T-helper 17 cell (primary cell): ENCODE data around the gene C3orf80. TPM values are rescaled to one million over a fixed set of nuclear protein-coding genes. Genes with fewer than 3 reads are reported as not detected.
"Not testable (repeated sequence)": the region's sequence is repeated elsewhere in the genome, so short reads cannot be mapped to it uniquely, and the experiment has no call there.

Source experiments
- ATAC-seq: fragments of 150-1000 bp; cut with Tn5 transposase; 2 replicates; pipeline ENCODE4 v1.10.0; 2021; ENCODE audit warnings: mild to moderate bottlenecking, moderate library complexity
- DNase-seq, 3 donors: peaks; one replicate each; pipeline versions ENCODE4 v3.0.0 to v3.0.0-alpha.2; 2020 to 2021
- H3K9me3 ChIP-seq: one replicate; pipeline ENCODE4 v1.7.0; 2013; ENCODE audit warnings: low read length, mild to moderate bottlenecking; ENCODE audit not compliant: control insufficient read depth, poor library complexity, severe bottlenecking
- H3K27ac Mint-ChIP-seq: one replicate; pipeline ENCODE4 v1.8.0; 2022; ENCODE audit warnings: mild to moderate bottlenecking, moderate library complexity, mixed read lengths
- H3K27me3 Mint-ChIP-seq: one replicate; pipeline ENCODE4 v1.8.0; 2022; ENCODE audit warnings: mixed read lengths
- H3K36me3 Mint-ChIP-seq: one replicate; pipeline ENCODE4 v1.8.0; 2022; ENCODE audit warnings: low read depth, mixed read lengths
- H3K4me1 Mint-ChIP-seq: one replicate; pipeline ENCODE4 v1.8.0; 2022; ENCODE audit warnings: mild to moderate bottlenecking, mixed read lengths
- H3K4me3 Mint-ChIP-seq: one replicate; pipeline ENCODE4 v1.8.0; 2022; ENCODE audit warnings: mild to moderate bottlenecking, moderate library complexity, mixed read lengths
- total RNA-seq, 4 donors: library from RNA in 2 of 4; stranded (reverse) in 2 of 4; gene quantifications; one replicate each; pipeline ENCODE4 v1.2.3 and lab custom pipeline; 2022 to 2026

The C3orf80 gene
- total RNA-seq, 2 donors from 2014 or later = not detected

GRCh38 chr3:160194438-160194837 is 30.8 kb upstream of the C3orf80 start:
- peaks cover 10% of the 10 kb centered on the region for H3K27me3 Mint-ChIP-seq
- H3K4me1 Mint-ChIP-seq = no peaks in the 10 kb centered on the region
- no peak overlapping the region for H3K27ac Mint-ChIP-seq
- ATAC-seq = no peak
- H3K36me3 Mint-ChIP-seq = peaks cover 2% of the 10 kb centered on the region
- H3K4me3 Mint-ChIP-seq = no peak overlapping the region
- no peak for DNase-seq
- H3K9me3 ChIP-seq = no peaks in the 10 kb centered on the region

- no peak for ATAC-seq
- H3K27me3 Mint-ChIP-seq = peaks cover 15% of the 10 kb centered on the region
- DNase-seq = no peak
Observed at GRCh38 chr3:160195106-160195505, 30.1 kb upstream of the C3orf80 start.

GRCh38 chr3:160196511-160197104 is 28.6 kb upstream of the C3orf80 start:
- peaks cover 2% of the 10 kb centered on the region for H3K4me1 Mint-ChIP-seq

More at GRCh38 chr3:160195106-160195505, 30.1 kb upstream of the C3orf80 start:
- H3K9me3 ChIP-seq = no peaks in the 10 kb centered on the region
- Mint-ChIP-seq H3K4me3 (no peak overlapping the region), H3K4me1 (peaks cover 2% of the 10 kb centered on the region), H3K36me3 (peaks cover 2% of the 10 kb centered on the region), H3K27ac (no peak overlapping the region)

GRCh38 chr3:160199108-160199507 is 26.1 kb upstream of the C3orf80 start:
- H3K27me3 Mint-ChIP-seq = peaks cover 15% of the 10 kb centered on the region
- ATAC-seq (no peak), DNase-seq (no peak)
- H3K27ac Mint-ChIP-seq = no peak overlapping the region
- H3K4me3 Mint-ChIP-seq = no peak overlapping the region
- H3K36me3 Mint-ChIP-seq = peaks cover 2% of the 10 kb centered on the region
- no peaks in the 10 kb centered on the region for H3K9me3 ChIP-seq
- H3K4me1 Mint-ChIP-seq = peaks cover 2% of the 10 kb centered on the region

More at GRCh38 chr3:160196511-160197104, 28.6 kb upstream of the C3orf80 start:
- no peak for DNase-seq
- H3K27me3 Mint-ChIP-seq = peaks cover 15% of the 10 kb centered on the region
- no peaks in the 10 kb centered on the region for H3K9me3 ChIP-seq
- H3K4me3 Mint-ChIP-seq = no peak overlapping the region
- peaks cover 2% of the 10 kb centered on the region for H3K36me3 Mint-ChIP-seq
- no peak overlapping the region for H3K27ac Mint-ChIP-seq
- no peak for ATAC-seq

- Mint-ChIP-seq H3K27ac (no peak overlapping the region), H3K36me3 (peaks cover 2% of the 10 kb centered on the region), H3K4me1 (peaks cover 2% of the 10 kb centered on the region), H3K27me3 (peaks cover 15% of the 10 kb centered on the region), H3K4me3 (no peak overlapping the region)
- no peak for ATAC-seq
- H3K9me3 ChIP-seq = no peaks in the 10 kb centered on the region
- DNase-seq = no peak
Observed at GRCh38 chr3:160200353-160200752, 24.9 kb upstream of the C3orf80 start.

- ATAC-seq, H3K4me1 Mint-ChIP-seq, H3K27ac Mint-ChIP-seq, DNase-seq, H3K36me3 Mint-ChIP-seq, H3K9me3 ChIP-seq, H3K4me3 Mint-ChIP-seq, H3K27me3 Mint-ChIP-seq: not testable (repeated sequence)
Observed at GRCh38 chr3:160204396-160205011, 20.7 kb upstream of the C3orf80 start.

- H3K9me3 ChIP-seq = no peaks in the 10 kb centered on the region
- Mint-ChIP-seq H3K36me3 (no peaks in the 10 kb centered on the region), H3K27me3 (peaks cover 12% of the 10 kb centered on the region), H3K27ac (no peak overlapping the region), H3K4me3 (no peak overlapping the region), H3K4me1 (no peaks in the 10 kb centered on the region)
- DNase-seq (no peak), ATAC-seq (no peak)
Observed at GRCh38 chr3:160205606-160206005, 19.6 kb upstream of the C3orf80 start.

GRCh38 chr3:160210341-160210740 is 14.9 kb upstream of the C3orf80 start:
- Mint-ChIP-seq H3K27ac (no peak overlapping the region), H3K4me3 (no peak overlapping the region), H3K36me3 (no peaks in the 10 kb centered on the region), H3K27me3 (peaks cover 47% of the 10 kb centered on the region), H3K4me1 (no peaks in the 10 kb centered on the region)
- no peak for ATAC-seq
- no peak for DNase-seq
- H3K9me3 ChIP-seq = no peaks in the 10 kb centered on the region

- DNase-seq (no peak), ATAC-seq (no peak)
- H3K27ac Mint-ChIP-seq = no peak overlapping the region
- no peak overlapping the region for H3K4me3 Mint-ChIP-seq
- no peaks in the 10 kb centered on the region for H3K9me3 ChIP-seq
- H3K27me3 Mint-ChIP-seq = peaks cover 47% of the 10 kb centered on the region
- H3K4me1 Mint-ChIP-seq = no peaks in the 10 kb centered on the region
- H3K36me3 Mint-ChIP-seq = no peaks in the 10 kb centered on the region
Observed at GRCh38 chr3:160210799-160211221, 14.4 kb upstream of the C3orf80 start.

GRCh38 chr3:160213191-160213590 is 12.0 kb upstream of the C3orf80 start:
- H3K27ac Mint-ChIP-seq = no peak overlapping the region
- ATAC-seq = no peak

GRCh38 chr3:160217675-160218074 is 7.5 kb upstream of the C3orf80 start:
- ATAC-seq (no peak), DNase-seq (no peak)
- no peaks in the 10 kb centered on the region for H3K9me3 ChIP-seq
- Mint-ChIP-seq H3K27ac (no peak overlapping the region), H3K4me3 (no peak overlapping the region), H3K27me3 (peaks cover 71% of the 10 kb centered on the region), H3K36me3 (peaks cover 3% of the 10 kb centered on the region), H3K4me1 (no peaks in the 10 kb centered on the region)

More at GRCh38 chr3:160213191-160213590, 12.0 kb upstream of the C3orf80 start:
- no peaks in the 10 kb centered on the region for H3K36me3 Mint-ChIP-seq
- no peak for DNase-seq
- peaks cover 64% of the 10 kb centered on the region for H3K27me3 Mint-ChIP-seq
- H3K9me3 ChIP-seq = no peaks in the 10 kb centered on the region
- H3K4me3 Mint-ChIP-seq = no peak overlapping the region
- no peaks in the 10 kb centered on the region for H3K4me1 Mint-ChIP-seq

GRCh38 chr3:160218136-160218535 is 7.1 kb upstream of the C3orf80 start:
- peaks cover 72% of the 10 kb centered on the region for H3K27me3 Mint-ChIP-seq
- DNase-seq (no peak), ATAC-seq (no peak)
- no peaks in the 10 kb centered on the region for H3K9me3 ChIP-seq
- H3K4me3 Mint-ChIP-seq = no peak overlapping the region
- H3K4me1 Mint-ChIP-seq = no peaks in the 10 kb centered on the region
- peaks cover 3% of the 10 kb centered on the region for H3K36me3 Mint-ChIP-seq
- H3K27ac Mint-ChIP-seq = no peak overlapping the region

GRCh38 chr3:160220038-160220437 is 5.2 kb upstream of the C3orf80 start:
- H3K36me3 Mint-ChIP-seq = peaks cover 3% of the 10 kb centered on the region
- no peaks in the 10 kb centered on the region for H3K9me3 ChIP-seq
- H3K27me3 Mint-ChIP-seq = peaks cover 75% of the 10 kb centered on the region
- no peak overlapping the region for H3K4me3 Mint-ChIP-seq
- H3K27ac Mint-ChIP-seq = no peak overlapping the region
- H3K4me1 Mint-ChIP-seq = peaks cover 4% of the 10 kb centered on the region
- DNase-seq (no peak), ATAC-seq (no peak)

GRCh38 chr3:160221019-160221418 is 4.2 kb upstream of the C3orf80 start:
- ATAC-seq = no peak

More at GRCh38 chr3:160221019-160221418, 4.2 kb upstream of the C3orf80 start:
- no peak overlapping the region for H3K4me3 Mint-ChIP-seq
- no peak for DNase-seq
- peaks cover 3% of the 10 kb centered on the region for H3K36me3 Mint-ChIP-seq
- H3K27ac Mint-ChIP-seq = no peak overlapping the region
- H3K4me1 Mint-ChIP-seq = peaks cover 5% of the 10 kb centered on the region
- peaks cover 75% of the 10 kb centered on the region for H3K27me3 Mint-ChIP-seq
- no peaks in the 10 kb centered on the region for H3K9me3 ChIP-seq
